ENCODE measurements around the gene CPA1. TPM values are rescaled to one million over a fixed set of nuclear protein-coding genes. Genes with fewer than 3 reads are reported as not detected.

Gene CPA1
- total RNA-seq, 1 donor from 2014 or later, result not detected

DNA sequence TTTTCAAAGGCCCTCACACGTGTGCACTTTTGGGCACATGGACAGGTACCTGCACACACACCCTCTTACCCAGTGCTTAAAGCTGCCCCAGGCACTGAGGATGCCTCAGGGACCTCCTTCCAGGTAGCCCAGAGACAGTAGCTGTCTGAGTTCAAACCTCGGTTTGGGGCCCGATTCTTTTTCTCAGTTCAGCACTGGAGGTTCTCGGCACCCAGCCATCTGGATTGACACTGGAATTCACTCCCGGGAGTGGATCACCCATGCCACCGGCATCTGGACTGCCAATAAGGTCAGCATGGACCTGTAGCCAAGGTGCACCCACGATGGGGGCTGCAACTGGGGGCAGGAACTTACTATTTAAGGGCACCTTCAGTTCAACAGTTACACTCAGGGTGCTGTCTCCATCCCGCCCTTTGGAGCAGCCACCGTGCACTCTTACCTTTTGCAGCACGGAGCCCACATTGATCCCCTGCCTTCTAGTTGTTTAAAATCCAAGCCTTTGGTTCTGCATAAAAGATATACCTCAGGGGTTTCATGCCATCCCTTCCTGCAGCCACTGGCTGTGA is 18.0 kb upstream of the CPA1 start:
- POLR2A ChIA-PET, result no interaction called here
- no peaks in the 10 kb centered on the region for H3K4me1 Mint-ChIP-seq
- no peaks in the 10 kb centered on the region for H3K27me3 Mint-ChIP-seq
- ATAC-seq (ENCODE audit: low read depth) (no peak), DNase-seq (no peak)
- peaks cover 9% of the 10 kb centered on the region for H3K9me3 Mint-ChIP-seq
- intact Hi-C loops (cut with micrococcal nuclease), result no loop called here
- no peak overlapping the region for H3K4me3 Mint-ChIP-seq
- CTCF ChIA-PET, result no interaction called here
- TF ChIP-seq, protein P1, sequence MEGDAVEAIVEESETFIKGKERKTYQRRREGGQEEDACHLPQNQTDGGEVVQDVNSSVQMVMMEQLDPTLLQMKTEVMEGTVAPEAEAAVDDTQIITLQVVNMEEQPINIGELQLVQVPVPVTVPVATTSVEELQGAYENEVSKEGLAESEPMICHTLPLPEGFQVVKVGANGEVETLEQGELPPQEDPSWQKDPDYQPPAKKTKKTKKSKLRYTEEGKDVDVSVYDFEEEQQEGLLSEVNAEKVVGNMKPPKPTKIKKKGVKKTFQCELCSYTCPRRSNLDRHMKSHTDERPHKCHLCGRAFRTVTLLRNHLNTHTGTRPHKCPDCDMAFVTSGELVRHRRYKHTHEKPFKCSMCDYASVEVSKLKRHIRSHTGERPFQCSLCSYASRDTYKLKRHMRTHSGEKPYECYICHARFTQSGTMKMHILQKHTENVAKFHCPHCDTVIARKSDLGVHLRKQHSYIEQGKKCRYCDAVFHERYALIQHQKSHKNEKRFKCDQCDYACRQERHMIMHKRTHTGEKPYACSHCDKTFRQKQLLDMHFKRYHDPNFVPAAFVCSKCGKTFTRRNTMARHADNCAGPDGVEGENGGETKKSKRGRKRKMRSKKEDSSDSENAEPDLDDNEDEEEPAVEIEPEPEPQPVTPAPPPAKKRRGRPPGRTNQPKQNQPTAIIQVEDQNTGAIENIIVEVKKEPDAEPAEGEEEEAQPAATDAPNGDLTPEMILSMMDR (IDR thresholded peaks at IDR 0.05), result no peak
- H3K27ac Mint-ChIP-seq, result no peak overlapping the region
- no peaks in the 10 kb centered on the region for H3K36me3 Mint-ChIP-seq (ENCODE audit: low read depth)

DNA sequence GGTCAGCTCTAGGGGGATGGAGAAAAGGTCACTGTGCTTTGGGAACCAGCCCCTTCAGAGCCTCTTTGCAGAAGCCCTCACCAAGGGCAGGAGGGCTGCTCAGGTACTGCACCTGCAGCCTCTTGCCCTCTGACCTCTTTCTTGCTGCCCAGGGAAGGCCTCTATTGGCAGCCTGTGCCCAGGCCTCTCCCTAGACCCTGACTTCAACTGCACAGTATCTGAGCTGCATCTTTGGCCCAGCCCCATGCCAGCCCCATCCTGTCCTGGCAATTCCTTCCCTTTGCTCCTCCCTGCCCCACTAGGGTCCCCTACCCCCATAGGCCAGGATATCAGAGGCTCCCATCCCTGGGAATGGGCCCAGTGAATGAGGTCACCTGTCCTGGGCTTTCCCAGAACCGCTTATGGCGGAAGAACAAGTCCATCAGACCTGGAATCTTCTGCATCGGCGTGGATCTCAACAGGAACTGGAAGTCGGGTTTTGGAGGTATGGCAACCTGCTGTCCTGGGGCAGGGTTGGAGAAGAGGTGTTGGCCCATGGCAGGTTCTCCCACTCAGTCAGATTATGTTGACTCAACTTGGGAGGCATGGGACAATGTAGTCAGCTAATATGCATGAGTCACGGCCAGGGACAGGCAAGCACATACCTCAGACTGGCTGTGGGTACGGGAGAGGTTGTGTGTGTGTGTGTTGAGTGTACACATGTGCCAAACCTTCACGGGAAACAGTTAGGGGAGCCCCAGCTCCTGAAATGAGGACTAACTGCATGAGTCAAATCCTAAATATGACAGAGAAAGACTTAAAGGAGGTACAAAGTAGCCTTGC is 17.1 kb upstream of the CPA1 start:
- ChIA-PET POLR2A (no interaction called here), CTCF (no interaction called here)
- Mint-ChIP-seq H3K9me3 (peaks cover 9% of the 10 kb centered on the region), H3K27me3 (no peaks in the 10 kb centered on the region), H3K27ac (no peak overlapping the region), H3K36me3 (ENCODE audit: low read depth) (no peaks in the 10 kb centered on the region), H3K4me1 (no peaks in the 10 kb centered on the region), H3K4me3 (no peak overlapping the region)
- ATAC-seq (ENCODE audit: low read depth) (no peak), DNase-seq (no peak)
- TF ChIP-seq, protein P1 (IDR thresholded peaks at IDR 0.05), result no peak
- intact Hi-C loops (cut with micrococcal nuclease), result no loop called here

- ChIA-PET POLR2A (no interaction called here), CTCF (no interaction called here)
- H3K27me3 Mint-ChIP-seq, result no peaks in the 10 kb centered on the region
- H3K27ac Mint-ChIP-seq, result no peak overlapping the region
- ATAC-seq (ENCODE audit: low read depth) (no peak), DNase-seq (no peak)
- no peaks in the 10 kb centered on the region for H3K36me3 Mint-ChIP-seq (ENCODE audit: low read depth)
- H3K4me3 Mint-ChIP-seq, result no peak overlapping the region
- H3K9me3 Mint-ChIP-seq, result peaks cover 7% of the 10 kb centered on the region
- intact Hi-C loops (cut with micrococcal nuclease), result no loop called here
- no peaks in the 10 kb centered on the region for H3K4me1 Mint-ChIP-seq
- TF ChIP-seq, protein P1 (IDR thresholded peaks at IDR 0.05), result no peak
Observed at GRCh38 chr7:130364451-130364850, 15.8 kb upstream of the CPA1 start.

GRCh38 chr7:130365088-130365487 is 15.2 kb upstream of the CPA1 start:
- POLR2A ChIA-PET, result no interaction called here
- TF ChIP-seq, protein P1 (IDR thresholded peaks at IDR 0.05), result no peak
- Mint-ChIP-seq H3K4me1 (no peaks in the 10 kb centered on the region), H3K36me3 (ENCODE audit: low read depth) (no peaks in the 10 kb centered on the region), H3K27me3 (no peaks in the 10 kb centered on the region), H3K27ac (no peak overlapping the region), H3K9me3 (peaks cover 3% of the 10 kb centered on the region), H3K4me3 (no peak overlapping the region)
- intact Hi-C loops (cut with micrococcal nuclease), result no loop called here
- ATAC-seq (ENCODE audit: low read depth) (no peak), DNase-seq (no peak)
- CTCF ChIA-PET, result no interaction called here

GRCh38 chr7:130365511-130366441 is 14.5 kb upstream of the CPA1 start:
- Mint-ChIP-seq H3K27ac (no peak overlapping the region), H3K4me3 (no peak overlapping the region), H3K9me3 (no peaks in the 10 kb centered on the region), H3K36me3 (ENCODE audit: low read depth) (no peaks in the 10 kb centered on the region), H3K4me1 (no peaks in the 10 kb centered on the region), H3K27me3 (no peaks in the 10 kb centered on the region)
- no peak for DNase-seq
- CTCF ChIA-PET, result no interaction called here
- POLR2A ChIA-PET, result no interaction called here
- no peak for ATAC-seq (ENCODE audit: low read depth)
- TF ChIP-seq, protein P1 (IDR thresholded peaks at IDR 0.05), result no peak
- intact Hi-C loops (cut with micrococcal nuclease), result no loop called here

Data from activated B cell treated with CpG ODN at 0.5 μM for 24 hours (primary cell).